ENCODE data around the gene CBARP.

DNA sequence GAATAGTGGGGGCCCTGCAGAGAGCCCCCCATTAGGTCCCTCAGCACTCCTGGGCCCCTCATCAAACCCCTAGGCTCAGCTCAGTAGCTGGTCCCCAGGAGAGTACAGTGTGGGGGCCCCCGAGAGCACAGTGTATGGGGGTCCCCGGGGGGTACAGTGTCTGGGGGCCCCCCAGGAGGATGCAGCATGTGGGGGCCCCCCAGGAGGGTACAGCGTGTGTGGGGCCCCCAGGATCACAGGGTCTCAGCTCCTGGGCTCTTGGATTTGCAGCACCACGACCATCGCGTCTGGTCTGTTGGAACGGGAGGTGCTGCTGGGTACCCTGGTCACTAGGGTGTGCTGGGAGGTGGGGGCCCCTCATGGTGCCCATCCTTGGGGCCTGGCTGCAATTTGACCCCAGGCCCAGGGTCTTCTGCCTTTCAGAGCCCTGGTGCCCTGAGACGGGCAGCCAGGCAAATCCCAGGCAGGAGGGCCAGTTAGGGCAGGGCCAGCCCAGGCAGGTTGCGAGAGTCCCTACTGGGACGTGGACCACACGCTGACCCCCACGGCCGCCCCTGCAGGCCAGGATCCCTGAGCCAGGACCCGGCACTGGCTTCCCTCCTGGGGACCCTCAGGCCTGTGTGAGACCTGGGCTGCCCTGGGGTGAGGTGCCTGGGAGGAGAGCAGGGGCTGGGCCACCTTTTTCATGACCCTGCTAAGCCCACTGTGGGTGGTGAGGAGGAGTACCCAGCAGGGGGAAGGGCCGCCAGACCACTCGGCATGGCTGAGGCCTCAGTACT lies 13.6 kb downstream of the CBARP start:
- TF ChIP-seq ZBTB7A (tag by site-specific recombination; IDR thresholded peaks at IDR 0.05; ENCODE audit: low read depth): no peak
- TF ChIP-seq, protein P1, sequence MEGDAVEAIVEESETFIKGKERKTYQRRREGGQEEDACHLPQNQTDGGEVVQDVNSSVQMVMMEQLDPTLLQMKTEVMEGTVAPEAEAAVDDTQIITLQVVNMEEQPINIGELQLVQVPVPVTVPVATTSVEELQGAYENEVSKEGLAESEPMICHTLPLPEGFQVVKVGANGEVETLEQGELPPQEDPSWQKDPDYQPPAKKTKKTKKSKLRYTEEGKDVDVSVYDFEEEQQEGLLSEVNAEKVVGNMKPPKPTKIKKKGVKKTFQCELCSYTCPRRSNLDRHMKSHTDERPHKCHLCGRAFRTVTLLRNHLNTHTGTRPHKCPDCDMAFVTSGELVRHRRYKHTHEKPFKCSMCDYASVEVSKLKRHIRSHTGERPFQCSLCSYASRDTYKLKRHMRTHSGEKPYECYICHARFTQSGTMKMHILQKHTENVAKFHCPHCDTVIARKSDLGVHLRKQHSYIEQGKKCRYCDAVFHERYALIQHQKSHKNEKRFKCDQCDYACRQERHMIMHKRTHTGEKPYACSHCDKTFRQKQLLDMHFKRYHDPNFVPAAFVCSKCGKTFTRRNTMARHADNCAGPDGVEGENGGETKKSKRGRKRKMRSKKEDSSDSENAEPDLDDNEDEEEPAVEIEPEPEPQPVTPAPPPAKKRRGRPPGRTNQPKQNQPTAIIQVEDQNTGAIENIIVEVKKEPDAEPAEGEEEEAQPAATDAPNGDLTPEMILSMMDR (tag by site-specific recombination; IDR thresholded peaks at IDR 0.05): no peak
- no peak for TF ChIP-seq KLF9 (tag by site-specific recombination; IDR thresholded peaks at IDR 0.05; ENCODE audit: low read depth)
- peak; percentile 51 for TF ChIP-seq ZFHX2 (tag by site-specific recombination; conservative IDR thresholded peaks at IDR 0.05)
- no peak for TF ChIP-seq ZNF184 (tag by site-specific recombination; IDR thresholded peaks at IDR 0.05)
- TF ChIP-seq, protein P2, sequence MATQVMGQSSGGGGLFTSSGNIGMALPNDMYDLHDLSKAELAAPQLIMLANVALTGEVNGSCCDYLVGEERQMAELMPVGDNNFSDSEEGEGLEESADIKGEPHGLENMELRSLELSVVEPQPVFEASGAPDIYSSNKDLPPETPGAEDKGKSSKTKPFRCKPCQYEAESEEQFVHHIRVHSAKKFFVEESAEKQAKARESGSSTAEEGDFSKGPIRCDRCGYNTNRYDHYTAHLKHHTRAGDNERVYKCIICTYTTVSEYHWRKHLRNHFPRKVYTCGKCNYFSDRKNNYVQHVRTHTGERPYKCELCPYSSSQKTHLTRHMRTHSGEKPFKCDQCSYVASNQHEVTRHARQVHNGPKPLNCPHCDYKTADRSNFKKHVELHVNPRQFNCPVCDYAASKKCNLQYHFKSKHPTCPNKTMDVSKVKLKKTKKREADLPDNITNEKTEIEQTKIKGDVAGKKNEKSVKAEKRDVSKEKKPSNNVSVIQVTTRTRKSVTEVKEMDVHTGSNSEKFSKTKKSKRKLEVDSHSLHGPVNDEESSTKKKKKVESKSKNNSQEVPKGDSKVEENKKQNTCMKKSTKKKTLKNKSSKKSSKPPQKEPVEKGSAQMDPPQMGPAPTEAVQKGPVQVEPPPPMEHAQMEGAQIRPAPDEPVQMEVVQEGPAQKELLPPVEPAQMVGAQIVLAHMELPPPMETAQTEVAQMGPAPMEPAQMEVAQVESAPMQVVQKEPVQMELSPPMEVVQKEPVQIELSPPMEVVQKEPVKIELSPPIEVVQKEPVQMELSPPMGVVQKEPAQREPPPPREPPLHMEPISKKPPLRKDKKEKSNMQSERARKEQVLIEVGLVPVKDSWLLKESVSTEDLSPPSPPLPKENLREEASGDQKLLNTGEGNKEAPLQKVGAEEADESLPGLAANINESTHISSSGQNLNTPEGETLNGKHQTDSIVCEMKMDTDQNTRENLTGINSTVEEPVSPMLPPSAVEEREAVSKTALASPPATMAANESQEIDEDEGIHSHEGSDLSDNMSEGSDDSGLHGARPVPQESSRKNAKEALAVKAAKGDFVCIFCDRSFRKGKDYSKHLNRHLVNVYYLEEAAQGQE (tag by site-specific recombination; IDR thresholded peaks at IDR 0.05): no peak
- no peak for TF ChIP-seq GLI4 (tag by site-specific recombination; IDR thresholded peaks at IDR 0.05)
- no peak for TF ChIP-seq ZNF585B (tag by site-specific recombination; IDR thresholded peaks at IDR 0.05)

All from HEK293 (cell line).